ENCODE results near the gene RAB3C.

Gene RAB3C

GRCh38 chr5:58767104-58767503, 184.2 kb downstream of the RAB3C start:
- no peak overlapping the region for H3K4me3 ChIP-seq (ENCODE audit: extremely low read depth, insufficient read depth, low read length, poor library complexity, severe bottlenecking)
- H3K9me3 ChIP-seq (ENCODE audit: control insufficient read depth, low read length), result no peaks in the 10 kb centered on the region
- H3K36me3 ChIP-seq (ENCODE audit: control insufficient read depth, insufficient read depth, low read length), result no peaks in the 10 kb centered on the region
- H3K4me1 ChIP-seq (ENCODE audit: control insufficient read depth, insufficient read depth, low read length, poor library complexity, severe bottlenecking), result no peaks in the 10 kb centered on the region
- H3K27ac ChIP-seq (ENCODE audit: low read depth, low read length, severe bottlenecking), result no peak overlapping the region

- no peaks in the 10 kb centered on the region for H3K4me1 ChIP-seq (ENCODE audit: control insufficient read depth, insufficient read depth, low read length, poor library complexity, severe bottlenecking)
- no peaks in the 10 kb centered on the region for H3K9me3 ChIP-seq (ENCODE audit: control insufficient read depth, low read length)
- 75 to 87% methylated on average over 2 to 3 of the region's 3 CpGs for WGBS, 2 experiments (ENCODE audit: insufficient coverage in 2 of 2)
- H3K4me3 ChIP-seq (ENCODE audit: extremely low read depth, insufficient read depth, low read length, poor library complexity, severe bottlenecking), result no peak overlapping the region
- no peaks in the 10 kb centered on the region for H3K36me3 ChIP-seq (ENCODE audit: control insufficient read depth, insufficient read depth, low read length)
- H3K27ac ChIP-seq (ENCODE audit: low read depth, low read length, severe bottlenecking), result no peak overlapping the region
Observed at GRCh38 chr5:58770136-58770535, 187.3 kb downstream of the RAB3C start.

GRCh38 chr5:58771796-58772195, 188.9 kb downstream of the RAB3C start:
- H3K4me1 ChIP-seq (ENCODE audit: control insufficient read depth, insufficient read depth, low read length, poor library complexity, severe bottlenecking), result no peaks in the 10 kb centered on the region
- H3K9me3 ChIP-seq (ENCODE audit: control insufficient read depth, low read length), result no peaks in the 10 kb centered on the region
- no peak overlapping the region for H3K4me3 ChIP-seq (ENCODE audit: extremely low read depth, insufficient read depth, low read length, poor library complexity, severe bottlenecking)
- WGBS, 2 experiments (ENCODE audit: insufficient coverage in 2 of 2), result 100% methylated on average over 1 of the region's 2 CpGs
- no peak overlapping the region for H3K27ac ChIP-seq (ENCODE audit: low read depth, low read length, severe bottlenecking)
- no peaks in the 10 kb centered on the region for H3K36me3 ChIP-seq (ENCODE audit: control insufficient read depth, insufficient read depth, low read length)

GRCh38 chr5:58773744-58774441, 191.0 kb downstream of the RAB3C start:
- 78 to 80% methylated on average over 2 of the region's 2 CpGs for WGBS, 2 experiments (ENCODE audit: insufficient coverage in 2 of 2)
- Histone ChIP-seq H3K27ac (ENCODE audit: low read depth, low read length, severe bottlenecking) (no peak overlapping the region), H3K4me1 (ENCODE audit: control insufficient read depth, insufficient read depth, low read length, poor library complexity, severe bottlenecking) (no peaks in the 10 kb centered on the region), H3K36me3 (ENCODE audit: control insufficient read depth, insufficient read depth, low read length) (no peaks in the 10 kb centered on the region), H3K9me3 (ENCODE audit: control insufficient read depth, low read length) (no peaks in the 10 kb centered on the region), H3K4me3 (ENCODE audit: extremely low read depth, insufficient read depth, low read length, poor library complexity, severe bottlenecking) (no peak overlapping the region)

GRCh38 chr5:58774937-58775336, 192.1 kb downstream of the RAB3C start:
- Histone ChIP-seq H3K4me1 (ENCODE audit: control insufficient read depth, insufficient read depth, low read length, poor library complexity, severe bottlenecking) (no peaks in the 10 kb centered on the region), H3K27ac (ENCODE audit: low read depth, low read length, severe bottlenecking) (no peak overlapping the region), H3K4me3 (ENCODE audit: extremely low read depth, insufficient read depth, low read length, poor library complexity, severe bottlenecking) (no peak overlapping the region), H3K36me3 (ENCODE audit: control insufficient read depth, insufficient read depth, low read length) (no peaks in the 10 kb centered on the region), H3K9me3 (ENCODE audit: control insufficient read depth, low read length) (no peaks in the 10 kb centered on the region)
- WGBS, 2 experiments (ENCODE audit: insufficient coverage in 2 of 2), result 88 to 97% methylated on average over 2 of the region's 2 CpGs

- Histone ChIP-seq H3K27ac (ENCODE audit: low read depth, low read length, severe bottlenecking) (no peak overlapping the region), H3K4me3 (ENCODE audit: extremely low read depth, insufficient read depth, low read length, poor library complexity, severe bottlenecking) (no peak overlapping the region), H3K36me3 (ENCODE audit: control insufficient read depth, insufficient read depth, low read length) (no peaks in the 10 kb centered on the region), H3K4me1 (ENCODE audit: control insufficient read depth, insufficient read depth, low read length, poor library complexity, severe bottlenecking) (no peaks in the 10 kb centered on the region), H3K9me3 (ENCODE audit: control insufficient read depth, low read length) (no peaks in the 10 kb centered on the region)
- no CpG with 5 or more reads among the region's 2 CpGs for WGBS, 2 experiments (ENCODE audit: insufficient coverage in 2 of 2)
Observed at GRCh38 chr5:58775701-58776262, 192.9 kb downstream of the RAB3C start.

- no peaks in the 10 kb centered on the region for H3K4me1 ChIP-seq (ENCODE audit: control insufficient read depth, insufficient read depth, low read length, poor library complexity, severe bottlenecking)
- H3K9me3 ChIP-seq (ENCODE audit: control insufficient read depth, low read length), result no peaks in the 10 kb centered on the region
- WGBS, 2 experiments (ENCODE audit: insufficient coverage in 2 of 2), result 81 to 90% methylated on average over 3 of the region's 5 CpGs
- no peak overlapping the region for H3K4me3 ChIP-seq (ENCODE audit: extremely low read depth, insufficient read depth, low read length, poor library complexity, severe bottlenecking)
- H3K36me3 ChIP-seq (ENCODE audit: control insufficient read depth, insufficient read depth, low read length), result no peaks in the 10 kb centered on the region
- H3K27ac ChIP-seq (ENCODE audit: low read depth, low read length, severe bottlenecking), result no peak overlapping the region
Observed at GRCh38 chr5:58776559-58776958, 193.7 kb downstream of the RAB3C start.

GRCh38 chr5:58778888-58779287, 196.0 kb downstream of the RAB3C start:
- no peaks in the 10 kb centered on the region for H3K36me3 ChIP-seq (ENCODE audit: control insufficient read depth, insufficient read depth, low read length)
- H3K4me3 ChIP-seq (ENCODE audit: extremely low read depth, insufficient read depth, low read length, poor library complexity, severe bottlenecking), result no peak overlapping the region
- no peaks in the 10 kb centered on the region for H3K4me1 ChIP-seq (ENCODE audit: control insufficient read depth, insufficient read depth, low read length, poor library complexity, severe bottlenecking)
- 90 to 92% methylated on average over 3 of the region's 3 CpGs for WGBS, 2 experiments (ENCODE audit: insufficient coverage in 2 of 2)
- H3K9me3 ChIP-seq (ENCODE audit: control insufficient read depth, low read length), result no peaks in the 10 kb centered on the region
- H3K27ac ChIP-seq (ENCODE audit: low read depth, low read length, severe bottlenecking), result no peak overlapping the region

GRCh38 chr5:58786035-58786434, 203.2 kb downstream of the RAB3C start:
- Histone ChIP-seq H3K4me1 (ENCODE audit: control insufficient read depth, insufficient read depth, low read length, poor library complexity, severe bottlenecking) (no peaks in the 10 kb centered on the region), H3K4me3 (ENCODE audit: extremely low read depth, insufficient read depth, low read length, poor library complexity, severe bottlenecking) (no peak overlapping the region), H3K36me3 (ENCODE audit: control insufficient read depth, insufficient read depth, low read length) (no peaks in the 10 kb centered on the region), H3K27ac (ENCODE audit: low read depth, low read length, severe bottlenecking) (no peak overlapping the region), H3K9me3 (ENCODE audit: control insufficient read depth, low read length) (no peaks in the 10 kb centered on the region)
- WGBS, 2 experiments (ENCODE audit: insufficient coverage in 2 of 2), result no CpG with 5 or more reads among the region's 2 CpGs

- WGBS, 2 experiments (ENCODE audit: insufficient coverage in 2 of 2), result 90 to 97% methylated on average over 12 to 16 of the region's 21 CpGs
- Histone ChIP-seq H3K4me3 (ENCODE audit: extremely low read depth, insufficient read depth, low read length, poor library complexity, severe bottlenecking) (no peak overlapping the region), H3K4me1 (ENCODE audit: control insufficient read depth, insufficient read depth, low read length, poor library complexity, severe bottlenecking) (no peaks in the 10 kb centered on the region), H3K9me3 (ENCODE audit: control insufficient read depth, low read length) (no peaks in the 10 kb centered on the region), H3K27ac (ENCODE audit: low read depth, low read length, severe bottlenecking) (no peak overlapping the region), H3K36me3 (ENCODE audit: control insufficient read depth, insufficient read depth, low read length) (no peaks in the 10 kb centered on the region)
Observed at GRCh38 chr5:58786711-58787303, 203.9 kb downstream of the RAB3C start.

- Histone ChIP-seq H3K9me3 (ENCODE audit: control insufficient read depth, low read length) (no peaks in the 10 kb centered on the region), H3K4me3 (ENCODE audit: extremely low read depth, insufficient read depth, low read length, poor library complexity, severe bottlenecking) (no peak overlapping the region), H3K27ac (ENCODE audit: low read depth, low read length, severe bottlenecking) (no peak overlapping the region), H3K4me1 (ENCODE audit: control insufficient read depth, insufficient read depth, low read length, poor library complexity, severe bottlenecking) (no peaks in the 10 kb centered on the region), H3K36me3 (ENCODE audit: control insufficient read depth, insufficient read depth, low read length) (no peaks in the 10 kb centered on the region)
- 0 to 40% methylated on average over 1 to 2 of the region's 3 CpGs for WGBS, 2 experiments (ENCODE audit: insufficient coverage in 2 of 2)
Observed at GRCh38 chr5:58787987-58788386, 205.1 kb downstream of the RAB3C start.

Data from mesodermal cell (in vitro differentiated cells).